ENCODE results near the gene CYP46A1. TPM values are rescaled to one million over a fixed set of nuclear protein-coding genes. Genes with fewer than 3 reads are reported as not detected.

Gene CYP46A1
- total and polyA plus RNA-seq, 8 donors = 1.0 to 5.2 (median 1.8) TPM

DNA sequence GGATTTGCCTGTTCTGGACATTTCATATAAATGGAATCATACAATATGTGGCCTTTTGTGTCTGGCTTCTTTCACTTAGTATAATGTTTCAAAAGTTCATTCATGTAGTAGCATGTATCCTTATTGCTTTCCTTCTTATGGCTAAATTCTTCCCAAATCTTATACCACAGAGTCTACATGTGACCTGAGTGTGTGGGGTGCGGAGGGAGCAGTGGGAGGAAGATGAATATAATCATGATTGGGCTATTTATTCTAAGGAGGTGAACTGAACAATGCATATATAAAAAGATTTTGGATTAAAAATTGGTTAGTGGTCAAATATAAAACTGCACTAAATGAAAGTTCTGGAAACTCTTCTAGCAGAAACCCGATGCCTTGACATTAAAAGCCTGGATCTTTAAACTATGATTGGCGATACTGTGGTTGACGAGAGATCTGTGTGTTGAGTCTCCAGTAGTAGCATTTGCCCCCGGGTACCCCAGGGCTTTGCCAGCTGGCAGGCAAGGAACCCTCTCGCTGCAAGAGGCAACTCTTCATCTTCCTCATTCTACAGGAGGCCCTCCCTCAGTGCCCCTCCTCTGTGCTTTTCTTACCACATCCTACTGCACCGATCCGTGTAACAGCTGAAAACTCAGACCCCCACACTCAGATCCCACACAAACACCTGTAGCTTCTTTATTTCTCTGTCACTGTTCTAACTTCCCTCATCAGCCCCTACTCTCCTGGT lies 2.6 kb downstream of the CYP46A1 start:
- no peaks in the 10 kb centered on the region for H3K9me3 ChIP-seq
- no peak for DNase-seq
- no peak overlapping the region for H3K4me3 ChIP-seq
- no peak for FAIRE-seq
- no peaks in the 10 kb centered on the region for H3K27me3 ChIP-seq
- H3K36me3 ChIP-seq = no peaks in the 10 kb centered on the region
- H3K4me1 ChIP-seq = peaks cover 0 to 6% (median 4%) of the 10 kb centered on the region in 3 donors
- TF ChIP-seq, protein P1, sequence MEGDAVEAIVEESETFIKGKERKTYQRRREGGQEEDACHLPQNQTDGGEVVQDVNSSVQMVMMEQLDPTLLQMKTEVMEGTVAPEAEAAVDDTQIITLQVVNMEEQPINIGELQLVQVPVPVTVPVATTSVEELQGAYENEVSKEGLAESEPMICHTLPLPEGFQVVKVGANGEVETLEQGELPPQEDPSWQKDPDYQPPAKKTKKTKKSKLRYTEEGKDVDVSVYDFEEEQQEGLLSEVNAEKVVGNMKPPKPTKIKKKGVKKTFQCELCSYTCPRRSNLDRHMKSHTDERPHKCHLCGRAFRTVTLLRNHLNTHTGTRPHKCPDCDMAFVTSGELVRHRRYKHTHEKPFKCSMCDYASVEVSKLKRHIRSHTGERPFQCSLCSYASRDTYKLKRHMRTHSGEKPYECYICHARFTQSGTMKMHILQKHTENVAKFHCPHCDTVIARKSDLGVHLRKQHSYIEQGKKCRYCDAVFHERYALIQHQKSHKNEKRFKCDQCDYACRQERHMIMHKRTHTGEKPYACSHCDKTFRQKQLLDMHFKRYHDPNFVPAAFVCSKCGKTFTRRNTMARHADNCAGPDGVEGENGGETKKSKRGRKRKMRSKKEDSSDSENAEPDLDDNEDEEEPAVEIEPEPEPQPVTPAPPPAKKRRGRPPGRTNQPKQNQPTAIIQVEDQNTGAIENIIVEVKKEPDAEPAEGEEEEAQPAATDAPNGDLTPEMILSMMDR (IDR thresholded peaks at IDR 0.05) = no peak
- 85% methylated on average over 8 of the region's 8 CpGs for WGBS, 2 donors
- intact Hi-C loops (cut with DNase I) = no loop called here
- ATAC-seq = no peak
- H3K27ac ChIP-seq = no peak overlapping the region

DNA sequence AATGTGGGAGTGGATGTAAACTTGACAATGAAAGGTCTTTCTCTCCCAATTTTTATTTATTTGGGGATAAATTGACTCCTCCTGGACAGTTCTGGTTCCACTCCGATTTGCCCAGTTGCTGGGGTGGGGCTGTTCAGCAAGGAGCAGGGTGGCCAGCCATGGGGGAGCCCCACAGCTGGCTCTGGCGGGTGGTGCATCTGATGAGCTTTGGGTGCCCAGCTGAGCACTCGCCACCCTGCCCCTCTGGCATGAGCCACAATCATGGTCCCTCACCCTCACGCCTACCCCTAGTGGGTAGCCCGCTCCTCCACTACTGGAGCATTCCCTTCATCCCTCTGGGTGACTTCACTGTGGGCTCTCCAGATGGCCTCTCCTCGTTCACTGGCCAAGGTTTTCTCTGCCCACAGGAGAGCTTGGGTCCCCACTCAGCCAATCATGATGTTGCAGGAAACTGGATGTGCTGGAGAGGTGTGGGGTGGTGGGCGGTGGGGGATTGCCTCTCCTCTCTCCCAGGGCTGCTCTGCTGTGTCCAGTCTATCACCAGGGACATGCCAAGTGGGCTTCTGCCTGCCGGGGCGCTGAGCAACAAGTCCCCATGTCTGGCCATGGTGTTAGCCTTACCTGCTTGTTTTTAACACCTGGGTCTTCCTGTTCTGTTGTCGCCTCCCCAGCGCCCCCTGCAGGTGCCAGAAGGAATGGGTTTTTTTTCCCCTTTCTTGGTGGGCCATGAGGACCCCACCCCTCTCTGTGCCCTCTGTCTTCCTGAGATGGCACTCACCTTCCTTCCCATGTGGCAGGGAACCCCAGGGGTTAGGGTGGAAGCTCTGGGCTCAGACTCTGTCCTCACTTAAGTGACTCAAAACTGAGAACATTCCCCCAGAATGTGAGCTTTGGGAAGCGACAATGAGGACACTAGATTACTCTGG lies 3.4 kb downstream of the CYP46A1 start:
- H3K4me1 ChIP-seq = peaks cover 0 to 6% (median 4%) of the 10 kb centered on the region in 3 donors
- intact Hi-C loops (cut with DNase I) = no loop called here
- no peak for FAIRE-seq
- WGBS, 2 donors = 61 to 63% methylated on average over 12 of the region's 12 CpGs
- ATAC-seq = no peak
- peak in 2 of 6 donors; percentile 52 to 56 for DNase-seq
- H3K4me3 ChIP-seq = no peak overlapping the region
- no peaks in the 10 kb centered on the region for H3K36me3 ChIP-seq
- TF ChIP-seq, protein P1 (IDR thresholded peaks at IDR 0.05) = peak; percentile 38 to 64 (median 50)
- no peaks in the 10 kb centered on the region for H3K9me3 ChIP-seq
- H3K27ac ChIP-seq = no peak overlapping the region
- no peaks in the 10 kb centered on the region for H3K27me3 ChIP-seq

DNA sequence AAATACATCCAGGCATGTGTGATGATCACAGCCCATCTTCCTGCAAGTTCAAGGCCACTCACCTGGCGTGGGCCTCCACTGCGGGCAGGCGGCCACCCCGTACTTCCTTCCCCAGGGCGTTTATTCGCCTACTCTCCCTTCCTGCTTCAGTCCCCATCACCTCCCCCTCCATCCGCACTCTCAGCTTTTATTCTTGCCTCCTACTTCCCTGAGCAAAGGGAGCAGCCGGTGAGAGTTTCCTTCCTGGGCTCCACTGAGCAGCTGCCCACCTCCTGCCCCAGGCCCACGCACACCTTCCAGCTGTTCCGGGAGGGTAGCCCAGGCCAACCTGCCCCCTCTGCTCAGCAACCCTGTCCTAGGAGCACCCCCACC lies 4.1 kb downstream of the CYP46A1 start:
- Histone ChIP-seq H3K4me3 (no peak overlapping the region), H3K36me3 (no peaks in the 10 kb centered on the region), H3K27ac (no peak overlapping the region), H3K27me3 (no peaks in the 10 kb centered on the region), H3K9me3 (no peaks in the 10 kb centered on the region), H3K4me1 (peaks cover 0 to 3% (median 0%) of the 10 kb centered on the region in 3 donors)
- TF ChIP-seq, protein P1 (IDR thresholded peaks at IDR 0.05) = no peak
- DNase-seq (peak in 1 of 6 donors; percentile 23), ATAC-seq (no peak), FAIRE-seq (no peak)
- WGBS, 2 donors = 73 to 79% methylated on average over 10 of the region's 10 CpGs
- intact Hi-C loops (cut with DNase I) = no loop called here

DNA sequence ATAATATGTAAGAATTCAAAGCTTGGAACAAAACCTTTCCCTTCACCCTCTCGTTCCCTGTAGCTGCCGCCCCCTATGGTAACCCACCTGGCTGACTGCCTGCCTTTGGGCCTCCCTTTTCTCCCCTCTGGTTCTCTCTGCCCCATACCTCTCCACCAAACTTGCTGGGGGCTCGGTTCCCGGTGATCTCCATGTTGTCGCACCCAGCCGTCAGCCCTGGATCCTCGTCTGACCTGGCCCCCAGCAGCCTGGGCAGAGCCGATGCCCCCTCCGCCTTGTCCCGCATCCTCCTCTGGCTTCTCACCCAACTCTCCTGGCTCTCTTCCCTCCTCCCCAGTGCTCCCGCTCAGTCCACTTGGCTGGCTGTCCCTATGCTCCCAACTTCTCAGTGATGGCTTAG lies 4.5 kb downstream of the CYP46A1 start:
- Histone ChIP-seq H3K4me3 (no peak overlapping the region), H3K9me3 (no peaks in the 10 kb centered on the region), H3K27ac (no peak overlapping the region), H3K27me3 (no peaks in the 10 kb centered on the region), H3K4me1 (no peaks in the 10 kb centered on the region), H3K36me3 (no peaks in the 10 kb centered on the region)
- intact Hi-C loops (cut with DNase I) = no loop called here
- 86 to 89% methylated on average over 11 of the region's 11 CpGs for WGBS, 2 donors
- DNase-seq (peak in 2 of 6 donors; percentile 53 to 63), FAIRE-seq (no peak), ATAC-seq (no peak)
- TF ChIP-seq, protein P1 (IDR thresholded peaks at IDR 0.05) = no peak
